WTC11 (cell line): ENCODE measurements around the gene PROCA1. TPM values are rescaled to one million over a fixed set of nuclear protein-coding genes. Genes with fewer than 3 reads are reported as not detected.

Experiments
- ATAC-seq: fragments of 200-7000 bp; cut with Tn5 transposase; 2 replicates; pipeline ENCODE4 v1.10.0; 2021; ENCODE audit warnings: mild to moderate bottlenecking, moderate library complexity
- CTCF ChIA-PET: fragments of 300-600 bp; sonication (Branson Sonifier 250); formaldehyde crosslinking; loops from one replicate; lab custom pipeline; 2021; ENCODE audit warnings: antibody characterized with exemption; lab: Charles Lee
- POLR2A ChIA-PET: fragments of 350-600 bp; sonication (Branson Sonifier 250); formaldehyde crosslinking; loops from one replicate; lab custom pipeline; 2021; ENCODE audit warnings: antibody characterized with exemption; lab: Charles Lee
- DNase-seq: peaks from one replicate; pipeline ENCODE4 v3.0.0; 2021; ENCODE audit warnings: low spot score
- H3K27ac Mint-ChIP-seq: 2 replicates; pipeline ENCODE4 v1.8.0; 2021; ENCODE audit warnings: mixed read lengths
- H3K27me3 Mint-ChIP-seq: 2 replicates; pipeline ENCODE4 v1.8.0; 2021; ENCODE audit warnings: low read depth, mild to moderate bottlenecking, moderate library complexity, mixed read lengths
- H3K36me3 Mint-ChIP-seq: 2 replicates; pipeline ENCODE4 v1.8.0; 2021; ENCODE audit warnings: mixed read lengths
- H3K4me1 Mint-ChIP-seq: 2 replicates; pipeline ENCODE4 v1.8.0; 2022; ENCODE audit warnings: mixed read lengths
- H3K4me3 Mint-ChIP-seq: 2 replicates; pipeline ENCODE4 v1.8.0; 2021; ENCODE audit warnings: mild to moderate bottlenecking, moderate library complexity, mixed read lengths
- H3K9me3 Mint-ChIP-seq: 2 replicates; pipeline ENCODE4 v1.8.0; 2021; ENCODE audit warnings: mixed read lengths
- GTF2I ChIP-seq: fragments of 250-450 bp; sonication (Bioruptor Pico); conservative IDR thresholded peaks from 2 replicates; pipeline ENCODE4 v1.4.0; 2021; ENCODE audit warnings: mild to moderate bottlenecking
- HMGA2 ChIP-seq: fragments of 250-450 bp; sonication (Bioruptor Pico); IDR thresholded peaks from 2 replicates; pipeline ENCODE4 v1.4.0; 2021; ENCODE audit warnings: mild to moderate bottlenecking, moderate library complexity
- MXD4 ChIP-seq: fragments of 250-450 bp; sonication (Bioruptor Pico); IDR thresholded peaks from 2 replicates; pipeline ENCODE4 v1.8.0; 2021; ENCODE audit warnings: mild to moderate bottlenecking, moderate library complexity, borderline replicate concordance
- MYBL2 ChIP-seq: sonication (generic); formaldehyde crosslinking; IDR thresholded peaks from 2 replicates; pipeline ENCODE4 v1.8.1; 2023; ENCODE audit warnings: mild to moderate bottlenecking, moderate library complexity, missing genetic modification reagents
- NR2C2 ChIP-seq: sonication (generic); formaldehyde crosslinking; IDR thresholded peaks from 2 replicates; pipeline ENCODE4 v1.8.0; 2022; ENCODE audit warnings: mild to moderate bottlenecking, missing genetic modification reagents
- OVOL2 ChIP-seq: fragments of 250-450 bp; sonication (Bioruptor Pico); IDR thresholded peaks from 2 replicates; pipeline ENCODE4 v1.9.0; 2021; ENCODE audit warnings: mild to moderate bottlenecking, borderline replicate concordance
- RORB ChIP-seq: fragments of 250-450 bp; sonication (Bioruptor Pico); IDR thresholded peaks from 2 replicates; pipeline ENCODE4 v1.9.0; 2021; ENCODE audit warnings: mild to moderate bottlenecking
- SMAD4 ChIP-seq: sonication (generic); formaldehyde crosslinking; IDR thresholded peaks from 2 replicates; pipeline ENCODE4 v1.8.0; 2022; ENCODE audit warnings: mild to moderate bottlenecking, missing genetic modification reagents
- TP53 ChIP-seq: sonication (generic); formaldehyde crosslinking; IDR thresholded peaks from 2 replicates; pipeline ENCODE4 v1.8.1; 2023; ENCODE audit warnings: mild to moderate bottlenecking, missing genetic modification reagents
- ZNF423 ChIP-seq: fragments of 250-450 bp; sonication (Bioruptor Pico); IDR thresholded peaks from 2 replicates; pipeline ENCODE4 v2.1.2; 2022; ENCODE audit warnings: mild to moderate bottlenecking, moderate library complexity
- ZNF671 ChIP-seq: fragments of 250-450 bp; sonication (Bioruptor Pico); IDR thresholded peaks from 2 replicates; pipeline ENCODE4 v1.8.0; 2021; ENCODE audit warnings: mild to moderate bottlenecking
- total RNA-seq: library from RNA; stranded (reverse); gene quantifications from 3 replicates; pipeline ENCODE4 v1.2.3, GENCODE V29; 2021
- TF ChIP-seq, protein P1 (sequence below): fragments of 250-450 bp; sonication (Bioruptor Pico); IDR thresholded peaks from 2 replicates; pipeline ENCODE4 v1.9.0; 2021; ENCODE audit warnings: mild to moderate bottlenecking
- TF ChIP-seq, protein P2 (sequence below): sonication (generic); formaldehyde crosslinking; conservative IDR thresholded peaks from 2 replicates; pipeline ENCODE4 v1.8.1; 2023; ENCODE audit warnings: mild to moderate bottlenecking, low read depth, missing genetic modification reagents, moderate library complexity
- TF ChIP-seq, protein P3 (sequence below): fragments of 250-450 bp; sonication (Bioruptor Pico); conservative IDR thresholded peaks from 2 replicates; pipeline ENCODE4 v1.9.0; 2021; ENCODE audit warnings: mild to moderate bottlenecking
- TF ChIP-seq, protein P4 (sequence below): sonication (generic); formaldehyde crosslinking; IDR thresholded peaks from 2 replicates; pipeline ENCODE4 v1.8.1; 2022; ENCODE audit warnings: mild to moderate bottlenecking, missing genetic modification reagents, moderate library complexity, borderline replicate concordance
- TF ChIP-seq, protein P5 (sequence below): fragments of 200-600 bp; IDR thresholded peaks from 2 replicates; pipeline ENCODE4 v1.8.0; 2022; ENCODE audit warnings: antibody characterized with exemption
- TF ChIP-seq, protein P6 (sequence below): sonication (generic); formaldehyde crosslinking; IDR thresholded peaks from 2 replicates; pipeline ENCODE4 v1.8.0; 2022; ENCODE audit warnings: missing genetic modification reagents
- TF ChIP-seq, protein P7 (sequence below): sonication (generic); formaldehyde crosslinking; IDR thresholded peaks from 2 replicates; pipeline ENCODE4 v1.8.0; 2023; ENCODE audit warnings: missing genetic modification reagents

Gene PROCA1
- total RNA-seq, 1 experiment from 2014 or later: 28.4 TPM

DNA sequence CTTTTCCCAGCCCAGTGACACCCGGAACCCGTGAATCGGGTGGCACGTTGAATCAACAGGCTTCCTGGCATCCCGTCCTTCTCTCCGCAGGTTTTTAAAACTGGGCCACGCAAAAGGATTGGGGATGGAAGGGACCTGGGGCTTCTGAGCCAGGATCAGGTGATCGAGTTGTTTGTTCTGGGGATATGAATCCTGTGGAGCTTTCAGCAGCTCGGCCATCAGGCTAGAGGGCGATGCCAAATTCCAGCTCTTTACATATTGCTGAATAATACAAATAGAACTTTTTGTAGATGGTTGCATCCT, 49.2 kb downstream of the PROCA1 start:
- TF ChIP-seq, protein P1, sequence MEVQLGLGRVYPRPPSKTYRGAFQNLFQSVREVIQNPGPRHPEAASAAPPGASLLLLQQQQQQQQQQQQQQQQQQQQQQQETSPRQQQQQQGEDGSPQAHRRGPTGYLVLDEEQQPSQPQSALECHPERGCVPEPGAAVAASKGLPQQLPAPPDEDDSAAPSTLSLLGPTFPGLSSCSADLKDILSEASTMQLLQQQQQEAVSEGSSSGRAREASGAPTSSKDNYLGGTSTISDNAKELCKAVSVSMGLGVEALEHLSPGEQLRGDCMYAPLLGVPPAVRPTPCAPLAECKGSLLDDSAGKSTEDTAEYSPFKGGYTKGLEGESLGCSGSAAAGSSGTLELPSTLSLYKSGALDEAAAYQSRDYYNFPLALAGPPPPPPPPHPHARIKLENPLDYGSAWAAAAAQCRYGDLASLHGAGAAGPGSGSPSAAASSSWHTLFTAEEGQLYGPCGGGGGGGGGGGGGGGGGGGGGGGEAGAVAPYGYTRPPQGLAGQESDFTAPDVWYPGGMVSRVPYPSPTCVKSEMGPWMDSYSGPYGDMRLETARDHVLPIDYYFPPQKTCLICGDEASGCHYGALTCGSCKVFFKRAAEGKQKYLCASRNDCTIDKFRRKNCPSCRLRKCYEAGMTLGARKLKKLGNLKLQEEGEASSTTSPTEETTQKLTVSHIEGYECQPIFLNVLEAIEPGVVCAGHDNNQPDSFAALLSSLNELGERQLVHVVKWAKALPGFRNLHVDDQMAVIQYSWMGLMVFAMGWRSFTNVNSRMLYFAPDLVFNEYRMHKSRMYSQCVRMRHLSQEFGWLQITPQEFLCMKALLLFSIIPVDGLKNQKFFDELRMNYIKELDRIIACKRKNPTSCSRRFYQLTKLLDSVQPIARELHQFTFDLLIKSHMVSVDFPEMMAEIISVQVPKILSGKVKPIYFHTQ (CRISPR knock-in tag): no peak
- TF ChIP-seq MYBL2 (0 out of 2 replicates have a peak, but pooled peaks have one; percentile 22), HMGA2 (no peak)
- Mint-ChIP-seq H3K9me3 (peaks cover 21% of the 10 kb centered on the region), H3K36me3 (peaks cover 44% of the 10 kb centered on the region), H3K4me3 (peak overlapping the region; percentile 99), H3K27ac (peak overlapping the region; percentile 100), H3K27me3 (0 out of 2 replicates have a peak, but pooled peaks cover 3% of the 10 kb centered on the region), H3K4me1 (peaks cover 20% of the 10 kb centered on the region)
- CTCF ChIA-PET: interaction anchor here (1.0 to 3.5 kb wide), 6 partner anchors 16 to 101 kb away, joined by 3 to 38 read pairs (median 8); partner anchors contain the start of gene BLTP2
- POLR2A ChIA-PET: interaction anchor here (1.0 to 2.5 kb wide), 4 partner anchors 16 to 65 kb away, joined by 4 to 13 read pairs (median 8); partner anchors contain the start of genes BLTP2 and PROCA1
- ATAC-seq (no peak; the same call in 1 of the 2 replicates), DNase-seq (no peak)

DNA sequence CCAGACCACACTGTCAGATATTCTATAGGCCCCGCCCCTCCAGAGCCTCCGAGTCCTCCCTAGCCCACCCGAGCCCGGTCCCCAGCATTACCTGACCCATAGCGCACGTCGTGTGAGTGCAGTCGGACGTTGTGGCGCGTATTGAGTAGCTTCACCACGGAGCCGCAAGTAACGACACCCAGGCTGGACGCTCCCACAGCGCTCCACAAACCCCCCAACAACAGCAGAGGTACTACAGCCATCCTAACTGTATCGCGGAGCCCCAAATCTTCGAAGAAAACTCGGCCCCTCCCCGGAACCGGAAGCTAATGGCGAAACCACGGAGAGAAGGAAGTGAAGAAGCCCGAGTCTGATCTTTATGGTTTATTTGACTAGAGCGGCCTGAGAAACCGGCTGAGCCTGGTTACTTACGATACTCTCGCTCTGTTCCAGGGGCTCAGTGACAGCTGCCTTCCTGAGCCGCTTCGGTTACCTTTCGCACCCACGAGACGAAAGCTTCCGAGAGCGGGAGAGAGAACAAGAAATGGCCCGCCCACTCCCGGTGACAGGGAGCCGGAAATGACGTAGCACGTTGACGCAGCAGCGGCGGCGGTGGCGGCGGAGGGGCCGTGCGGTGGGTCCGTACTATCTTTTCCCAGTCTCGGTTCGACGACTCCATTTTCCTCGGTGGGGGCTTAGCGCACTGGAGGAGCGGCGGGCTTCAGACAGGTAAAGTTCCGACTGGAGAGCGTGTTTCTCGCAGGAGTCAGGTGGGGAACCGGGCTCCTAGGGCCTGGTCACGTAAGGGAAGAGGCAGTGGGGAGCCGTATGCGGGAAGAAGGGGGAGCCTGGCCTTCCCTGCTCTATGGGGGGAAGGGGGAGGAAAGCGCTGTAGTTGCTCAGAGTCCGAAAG, 49.8 kb downstream of the PROCA1 start, which contains the start of the genes SDF2 and SUPT6H:
Gene SDF2 (minus strand): TSS at position 272 of the 892 bp plus-strand sequence. CDS start 30 bp downstream, at position 242.
Gene SUPT6H (plus strand): TSS at position 571 of the 892 bp plus-strand sequence. CDS start 11,197 bp downstream, outside the sequence.
- Mint-ChIP-seq H3K4me1 (peaks cover 20% of the 10 kb centered on the region), H3K4me3 (peak within 1 kb of the TSS; percentile 99), H3K9me3 (peaks cover 21% of the 10 kb centered on the region), H3K27me3 (0 out of 2 replicates have a peak, but pooled peaks cover 3% of the 10 kb centered on the region), H3K36me3 (peaks cover 44% of the 10 kb centered on the region), H3K27ac (peak within 1 kb of the TSS; percentile 100)
- ChIA-PET CTCF (interaction anchor here (0.7 to 3.5 kb wide), 9 partner anchors 15 to 251 kb away, joined by 3 to 38 read pairs (median 4); partner anchors contain the start of genes BLTP2 and PIGS), POLR2A (interaction anchor here (0.7 to 2.5 kb wide), 8 partner anchors 15 to 86 kb away, joined by 3 to 13 read pairs (median 4); partner anchors contain the start of genes ALDOC, BLTP2 and PROCA1)
- DNase-seq: peak; percentile 92
- peak; percentile 80 for ATAC-seq
- TF ChIP-seq, protein P2, sequence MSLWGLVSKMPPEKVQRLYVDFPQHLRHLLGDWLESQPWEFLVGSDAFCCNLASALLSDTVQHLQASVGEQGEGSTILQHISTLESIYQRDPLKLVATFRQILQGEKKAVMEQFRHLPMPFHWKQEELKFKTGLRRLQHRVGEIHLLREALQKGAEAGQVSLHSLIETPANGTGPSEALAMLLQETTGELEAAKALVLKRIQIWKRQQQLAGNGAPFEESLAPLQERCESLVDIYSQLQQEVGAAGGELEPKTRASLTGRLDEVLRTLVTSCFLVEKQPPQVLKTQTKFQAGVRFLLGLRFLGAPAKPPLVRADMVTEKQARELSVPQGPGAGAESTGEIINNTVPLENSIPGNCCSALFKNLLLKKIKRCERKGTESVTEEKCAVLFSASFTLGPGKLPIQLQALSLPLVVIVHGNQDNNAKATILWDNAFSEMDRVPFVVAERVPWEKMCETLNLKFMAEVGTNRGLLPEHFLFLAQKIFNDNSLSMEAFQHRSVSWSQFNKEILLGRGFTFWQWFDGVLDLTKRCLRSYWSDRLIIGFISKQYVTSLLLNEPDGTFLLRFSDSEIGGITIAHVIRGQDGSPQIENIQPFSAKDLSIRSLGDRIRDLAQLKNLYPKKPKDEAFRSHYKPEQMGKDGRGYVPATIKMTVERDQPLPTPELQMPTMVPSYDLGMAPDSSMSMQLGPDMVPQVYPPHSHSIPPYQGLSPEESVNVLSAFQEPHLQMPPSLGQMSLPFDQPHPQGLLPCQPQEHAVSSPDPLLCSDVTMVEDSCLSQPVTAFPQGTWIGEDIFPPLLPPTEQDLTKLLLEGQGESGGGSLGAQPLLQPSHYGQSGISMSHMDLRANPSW (CRISPR knock-in tag): no peak
- TF ChIP-seq TP53 (CRISPR knock-in tag) (no peak), GTF2I (CRISPR knock-in tag) (no peak), OVOL2 (CRISPR knock-in tag) (no peak), NR2C2 (CRISPR knock-in tag) (no peak), ZNF671 (CRISPR knock-in tag) (no peak), ZNF423 (no peak), RORB (CRISPR knock-in tag) (no peak), MXD4 (CRISPR knock-in tag) (no peak), SMAD4 (no peak)
- TF ChIP-seq, protein P3, sequence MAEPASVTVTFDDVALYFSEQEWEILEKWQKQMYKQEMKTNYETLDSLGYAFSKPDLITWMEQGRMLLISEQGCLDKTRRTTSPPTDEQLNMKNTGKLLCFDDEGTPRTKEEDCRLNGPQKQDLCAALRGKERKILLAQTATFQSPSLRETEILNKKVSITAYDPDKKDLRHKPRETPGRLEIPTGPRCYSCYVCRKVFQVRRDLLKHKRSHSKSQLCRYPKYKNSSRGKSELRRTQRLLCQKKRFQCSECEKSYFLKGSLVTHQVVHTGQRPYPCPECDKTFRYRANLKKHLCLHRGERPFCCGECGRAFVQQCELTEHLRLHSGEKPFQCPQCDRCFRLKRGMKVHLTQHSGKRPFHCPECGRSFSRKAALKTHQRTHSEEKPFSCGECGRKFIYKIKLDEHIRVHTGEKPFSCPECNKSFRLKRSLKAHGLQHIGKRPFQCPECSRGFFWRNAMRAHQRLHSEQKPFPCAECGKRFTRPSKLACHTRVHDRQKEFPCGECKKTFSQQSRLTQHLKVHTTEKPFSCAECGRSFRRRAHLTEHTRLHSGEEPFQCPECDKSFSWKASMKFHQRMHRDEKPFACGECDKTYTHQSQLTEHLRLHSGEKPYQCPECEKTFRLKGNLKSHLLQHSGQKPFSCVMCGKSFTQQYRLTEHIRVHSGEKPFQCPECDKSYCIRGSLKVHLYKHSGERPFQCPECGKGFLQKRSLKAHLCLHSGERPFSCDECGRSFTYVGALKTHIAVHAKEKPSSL (CRISPR knock-in tag): no peak
- TF ChIP-seq, protein P4, sequence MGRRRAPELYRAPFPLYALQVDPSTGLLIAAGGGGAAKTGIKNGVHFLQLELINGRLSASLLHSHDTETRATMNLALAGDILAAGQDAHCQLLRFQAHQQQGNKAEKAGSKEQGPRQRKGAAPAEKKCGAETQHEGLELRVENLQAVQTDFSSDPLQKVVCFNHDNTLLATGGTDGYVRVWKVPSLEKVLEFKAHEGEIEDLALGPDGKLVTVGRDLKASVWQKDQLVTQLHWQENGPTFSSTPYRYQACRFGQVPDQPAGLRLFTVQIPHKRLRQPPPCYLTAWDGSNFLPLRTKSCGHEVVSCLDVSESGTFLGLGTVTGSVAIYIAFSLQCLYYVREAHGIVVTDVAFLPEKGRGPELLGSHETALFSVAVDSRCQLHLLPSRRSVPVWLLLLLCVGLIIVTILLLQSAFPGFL (CRISPR knock-in tag): no peak
- TF ChIP-seq, protein P5, sequence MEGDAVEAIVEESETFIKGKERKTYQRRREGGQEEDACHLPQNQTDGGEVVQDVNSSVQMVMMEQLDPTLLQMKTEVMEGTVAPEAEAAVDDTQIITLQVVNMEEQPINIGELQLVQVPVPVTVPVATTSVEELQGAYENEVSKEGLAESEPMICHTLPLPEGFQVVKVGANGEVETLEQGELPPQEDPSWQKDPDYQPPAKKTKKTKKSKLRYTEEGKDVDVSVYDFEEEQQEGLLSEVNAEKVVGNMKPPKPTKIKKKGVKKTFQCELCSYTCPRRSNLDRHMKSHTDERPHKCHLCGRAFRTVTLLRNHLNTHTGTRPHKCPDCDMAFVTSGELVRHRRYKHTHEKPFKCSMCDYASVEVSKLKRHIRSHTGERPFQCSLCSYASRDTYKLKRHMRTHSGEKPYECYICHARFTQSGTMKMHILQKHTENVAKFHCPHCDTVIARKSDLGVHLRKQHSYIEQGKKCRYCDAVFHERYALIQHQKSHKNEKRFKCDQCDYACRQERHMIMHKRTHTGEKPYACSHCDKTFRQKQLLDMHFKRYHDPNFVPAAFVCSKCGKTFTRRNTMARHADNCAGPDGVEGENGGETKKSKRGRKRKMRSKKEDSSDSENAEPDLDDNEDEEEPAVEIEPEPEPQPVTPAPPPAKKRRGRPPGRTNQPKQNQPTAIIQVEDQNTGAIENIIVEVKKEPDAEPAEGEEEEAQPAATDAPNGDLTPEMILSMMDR: no peak
- TF ChIP-seq, protein P6, sequence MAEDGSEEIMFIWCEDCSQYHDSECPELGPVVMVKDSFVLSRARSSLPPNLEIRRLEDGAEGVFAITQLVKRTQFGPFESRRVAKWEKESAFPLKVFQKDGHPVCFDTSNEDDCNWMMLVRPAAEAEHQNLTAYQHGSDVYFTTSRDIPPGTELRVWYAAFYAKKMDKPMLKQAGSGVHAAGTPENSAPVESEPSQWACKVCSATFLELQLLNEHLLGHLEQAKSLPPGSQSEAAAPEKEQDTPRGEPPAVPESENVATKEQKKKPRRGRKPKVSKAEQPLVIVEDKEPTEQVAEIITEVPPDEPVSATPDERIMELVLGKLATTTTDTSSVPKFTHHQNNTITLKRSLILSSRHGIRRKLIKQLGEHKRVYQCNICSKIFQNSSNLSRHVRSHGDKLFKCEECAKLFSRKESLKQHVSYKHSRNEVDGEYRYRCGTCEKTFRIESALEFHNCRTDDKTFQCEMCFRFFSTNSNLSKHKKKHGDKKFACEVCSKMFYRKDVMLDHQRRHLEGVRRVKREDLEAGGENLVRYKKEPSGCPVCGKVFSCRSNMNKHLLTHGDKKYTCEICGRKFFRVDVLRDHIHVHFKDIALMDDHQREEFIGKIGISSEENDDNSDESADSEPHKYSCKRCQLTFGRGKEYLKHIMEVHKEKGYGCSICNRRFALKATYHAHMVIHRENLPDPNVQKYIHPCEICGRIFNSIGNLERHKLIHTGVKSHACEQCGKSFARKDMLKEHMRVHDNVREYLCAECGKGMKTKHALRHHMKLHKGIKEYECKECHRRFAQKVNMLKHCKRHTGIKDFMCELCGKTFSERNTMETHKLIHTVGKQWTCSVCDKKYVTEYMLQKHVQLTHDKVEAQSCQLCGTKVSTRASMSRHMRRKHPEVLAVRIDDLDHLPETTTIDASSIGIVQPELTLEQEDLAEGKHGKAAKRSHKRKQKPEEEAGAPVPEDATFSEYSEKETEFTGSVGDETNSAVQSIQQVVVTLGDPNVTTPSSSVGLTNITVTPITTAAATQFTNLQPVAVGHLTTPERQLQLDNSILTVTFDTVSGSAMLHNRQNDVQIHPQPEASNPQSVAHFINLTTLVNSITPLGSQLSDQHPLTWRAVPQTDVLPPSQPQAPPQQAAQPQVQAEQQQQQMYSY (CRISPR knock-in tag): no peak
- TF ChIP-seq, protein P7, sequence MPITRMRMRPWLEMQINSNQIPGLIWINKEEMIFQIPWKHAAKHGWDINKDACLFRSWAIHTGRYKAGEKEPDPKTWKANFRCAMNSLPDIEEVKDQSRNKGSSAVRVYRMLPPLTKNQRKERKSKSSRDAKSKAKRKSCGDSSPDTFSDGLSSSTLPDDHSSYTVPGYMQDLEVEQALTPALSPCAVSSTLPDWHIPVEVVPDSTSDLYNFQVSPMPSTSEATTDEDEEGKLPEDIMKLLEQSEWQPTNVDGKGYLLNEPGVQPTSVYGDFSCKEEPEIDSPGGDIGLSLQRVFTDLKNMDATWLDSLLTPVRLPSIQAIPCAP: no peak
